ENCODE measurements around the gene C1orf198.

The C1orf198 gene

DNA sequence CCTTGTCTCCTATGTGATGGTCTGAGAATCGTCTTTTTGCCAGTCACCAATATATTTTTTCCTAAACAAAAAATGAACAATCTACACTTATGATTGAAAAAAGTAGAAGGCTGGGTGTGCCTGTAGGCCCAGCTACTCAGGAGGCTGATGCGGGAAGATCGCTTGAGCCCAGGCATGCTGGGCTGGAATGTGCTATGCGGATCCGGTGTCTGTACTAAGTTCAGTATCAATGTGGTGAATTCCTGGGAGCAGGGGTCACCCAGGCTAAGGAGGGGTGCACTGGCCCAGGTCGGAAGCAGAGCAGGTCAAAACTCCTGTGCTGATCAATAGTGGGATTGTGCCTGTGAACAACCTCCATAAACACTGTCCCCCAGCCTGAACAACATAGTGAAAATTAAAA is 25.7 kb upstream of the C1orf198 start:
- in situ Hi-C loops (cut with HindIII; ENCODE audit: low sequenced_read_pairs) = no loop called here

DNA sequence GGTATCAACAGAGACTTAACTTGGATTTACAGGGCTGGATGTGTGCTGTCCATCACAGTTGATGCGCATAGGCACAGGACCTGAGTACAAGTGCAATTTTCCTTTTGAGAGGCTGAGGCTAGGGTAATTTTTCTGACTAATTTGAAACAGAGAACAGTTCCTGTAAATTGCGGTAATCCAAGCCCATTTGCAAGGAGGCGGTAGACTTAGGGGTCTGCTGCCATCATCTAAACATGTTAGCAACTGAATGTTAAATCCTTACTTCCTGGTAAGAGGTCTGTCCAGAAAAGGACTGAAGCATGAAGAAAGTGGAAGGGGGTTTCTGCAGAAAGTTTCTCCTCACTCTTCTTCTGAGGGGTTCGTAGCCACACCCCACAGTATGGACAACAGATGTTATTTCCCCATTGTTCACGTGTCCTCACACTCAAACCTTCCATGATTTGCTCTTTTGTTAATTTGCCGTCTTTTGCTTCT is 23.7 kb upstream of the C1orf198 start:
- in situ Hi-C loops (cut with HindIII; ENCODE audit: low sequenced_read_pairs) = no loop called here

DNA sequence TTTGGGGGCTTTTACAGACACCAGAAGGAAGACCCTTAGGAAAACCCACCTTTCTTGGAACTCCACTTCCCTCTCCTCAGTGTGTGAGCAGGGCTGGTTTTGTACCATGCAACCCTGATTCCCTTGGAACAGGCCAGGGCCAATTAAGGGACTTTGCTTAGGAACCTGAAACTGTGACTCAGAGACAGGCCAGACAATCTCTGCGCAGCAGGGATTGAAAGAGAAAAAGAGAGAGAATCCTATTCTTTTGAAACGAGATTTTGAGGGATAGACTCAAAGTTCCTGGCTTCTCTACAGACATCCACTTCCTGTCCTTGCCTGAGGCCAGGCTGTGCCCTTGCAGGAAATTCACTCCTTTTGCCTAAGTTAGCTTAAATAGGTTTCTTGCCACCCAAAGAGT is 23.1 kb upstream of the C1orf198 start:
- in situ Hi-C loops (cut with HindIII; ENCODE audit: low sequenced_read_pairs) = no loop called here

DNA sequence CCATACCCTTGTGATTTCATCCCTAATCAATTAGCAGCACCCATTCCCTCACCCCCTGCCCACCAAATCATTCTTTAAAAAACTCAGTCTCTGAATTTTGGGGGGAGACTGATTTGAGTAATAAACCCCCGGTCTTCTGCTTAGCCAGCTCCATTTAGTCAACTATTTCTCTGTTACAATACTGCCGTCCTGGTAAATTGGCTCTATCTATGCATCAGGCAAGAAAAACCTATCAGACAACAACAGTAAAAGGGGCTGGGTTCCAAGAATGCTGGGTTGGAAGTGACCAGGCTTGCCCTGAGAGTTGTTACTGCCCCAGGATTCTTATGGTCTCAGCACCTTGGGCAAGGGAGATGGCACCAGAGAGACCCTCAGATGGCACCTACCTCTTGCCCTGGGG is 16.3 kb upstream of the C1orf198 start:
- in situ Hi-C loops (cut with HindIII; ENCODE audit: low sequenced_read_pairs) = loop anchor here (5.0 kb wide), 2 partner anchors 47 to 88 kb away; no protein-coding TSS in a partner anchor

DNA sequence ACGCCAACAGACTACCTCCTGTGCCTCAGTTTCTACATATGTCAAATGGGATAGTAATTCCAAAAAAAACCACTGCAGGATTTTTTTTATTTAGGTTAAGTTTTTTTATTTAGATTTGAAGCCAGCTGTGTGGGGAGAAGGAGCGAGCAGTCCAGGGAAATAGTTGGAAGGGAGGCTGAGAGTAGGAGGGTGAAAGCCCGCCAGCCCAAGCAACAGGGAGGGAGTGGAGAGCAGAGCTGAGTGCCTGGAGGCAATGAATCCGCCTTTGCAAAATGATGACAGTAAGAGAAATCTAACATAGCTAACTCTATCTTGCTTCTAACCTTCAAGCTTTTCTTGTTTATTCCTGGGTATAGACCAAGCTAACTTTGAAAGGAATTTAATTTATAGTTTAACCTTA is 15.6 kb upstream of the C1orf198 start:
- in situ Hi-C loops (cut with HindIII; ENCODE audit: low sequenced_read_pairs) = no loop called here

DNA sequence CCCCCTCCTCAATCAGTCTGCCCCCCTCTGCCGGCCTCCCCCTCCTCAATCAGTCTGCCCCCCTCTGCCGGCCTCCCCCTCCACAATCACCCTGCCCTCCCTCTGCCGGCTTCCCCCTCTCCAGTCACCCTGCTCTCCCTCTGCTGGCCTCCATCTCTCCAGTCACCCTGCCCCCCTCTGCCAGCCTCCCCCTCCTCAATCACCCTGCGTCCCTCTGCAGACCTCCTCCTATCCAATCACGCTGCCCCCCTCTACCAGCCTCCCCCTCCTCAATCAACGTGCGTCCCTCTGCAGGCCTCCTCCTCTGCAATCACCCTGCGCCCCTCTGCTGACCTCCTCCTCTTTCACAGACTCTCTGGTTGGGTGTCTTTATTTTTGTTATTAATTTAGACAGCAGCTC is 11.5 kb upstream of the C1orf198 start:
- in situ Hi-C loops (cut with HindIII; ENCODE audit: low sequenced_read_pairs) = no loop called here

DNA sequence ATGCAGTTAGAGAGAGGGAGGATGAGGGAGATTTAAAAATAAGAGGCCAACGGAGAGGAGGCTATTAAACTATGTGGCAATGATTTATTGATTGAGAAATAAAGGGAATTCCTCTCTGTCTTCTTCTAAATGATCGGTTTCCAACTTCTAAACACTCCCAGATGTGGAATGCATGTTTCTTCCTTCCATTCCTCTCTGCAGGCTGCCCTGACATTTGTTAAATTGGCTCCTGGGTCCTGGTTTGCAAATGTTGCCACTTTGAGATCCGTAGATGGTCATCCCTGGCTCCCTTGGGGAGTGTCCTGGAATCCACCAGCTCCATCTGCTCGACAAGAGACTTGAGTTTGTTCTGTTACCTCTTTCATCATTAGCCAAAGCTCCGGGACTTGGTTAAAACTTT is 10.3 kb upstream of the C1orf198 start:
- in situ Hi-C loops (cut with HindIII; ENCODE audit: low sequenced_read_pairs) = no loop called here

DNA sequence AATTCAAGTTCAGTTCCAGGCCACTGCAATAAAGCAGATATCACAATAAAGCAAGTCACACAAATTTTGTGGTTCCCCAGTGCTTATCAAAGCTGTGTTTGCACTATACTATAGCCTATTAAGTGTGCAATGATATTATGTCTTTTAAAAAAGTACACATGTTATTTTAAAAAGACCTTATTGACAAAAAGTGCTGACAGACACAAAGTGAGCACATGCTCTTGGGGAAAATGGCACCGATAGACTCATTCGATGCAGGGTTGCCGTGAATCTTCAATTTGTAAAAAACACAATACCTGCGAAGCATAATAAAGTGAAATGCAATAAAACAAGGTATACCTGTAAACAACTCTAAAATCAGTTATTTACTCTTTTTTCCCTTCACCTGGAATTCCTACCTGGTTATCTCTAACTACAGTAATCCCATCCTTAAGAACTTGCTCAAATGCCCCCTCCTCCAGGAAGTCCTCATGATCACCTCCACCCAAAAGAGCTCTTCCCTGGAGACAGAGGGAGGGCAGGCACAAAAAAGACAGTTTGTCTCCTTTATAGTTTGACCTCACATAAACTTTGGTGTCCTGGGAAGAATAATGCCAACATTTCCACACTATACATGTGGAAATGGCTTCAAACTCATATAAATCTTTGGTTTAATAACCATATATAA is 9.7 kb upstream of the C1orf198 start:
- in situ Hi-C loops (cut with HindIII; ENCODE audit: low sequenced_read_pairs) = no loop called here

DNA sequence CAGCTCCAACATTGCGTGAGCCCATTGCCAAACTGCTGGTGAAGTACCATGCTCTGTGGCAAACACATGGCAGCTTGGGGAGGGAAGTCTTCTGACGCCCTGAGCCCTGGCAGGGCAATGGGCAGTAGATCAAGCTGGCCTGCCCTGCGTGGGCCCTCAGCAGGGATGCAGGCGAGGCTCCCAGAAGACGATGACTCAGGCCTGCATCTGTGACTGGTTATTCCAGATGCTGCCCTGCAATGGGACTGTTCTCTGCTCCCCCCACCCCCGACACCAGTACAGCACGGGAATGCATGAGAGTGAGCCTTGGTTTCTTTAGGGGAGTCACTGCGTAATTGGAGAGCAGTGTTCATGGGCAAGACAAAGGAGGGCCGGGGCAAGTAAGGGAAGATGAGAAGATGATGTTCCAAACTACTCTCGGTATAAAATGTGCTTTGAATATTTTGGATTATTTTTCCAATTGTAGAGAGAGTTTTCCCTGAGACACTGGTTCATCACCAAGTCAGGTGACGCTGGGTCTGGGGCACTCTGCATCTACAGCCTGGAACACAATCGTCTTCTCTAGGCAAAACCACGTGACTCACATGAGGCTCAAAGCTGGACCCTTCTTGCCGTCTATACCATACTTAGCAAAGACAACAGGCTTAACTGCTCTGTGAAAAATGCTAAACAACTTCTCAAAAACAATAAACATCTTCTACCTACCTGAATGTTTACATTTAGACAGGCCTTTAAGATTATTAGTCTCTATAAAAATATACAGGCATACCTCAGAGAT is 9.0 kb upstream of the C1orf198 start:
- in situ Hi-C loops (cut with HindIII; ENCODE audit: low sequenced_read_pairs) = no loop called here

DNA sequence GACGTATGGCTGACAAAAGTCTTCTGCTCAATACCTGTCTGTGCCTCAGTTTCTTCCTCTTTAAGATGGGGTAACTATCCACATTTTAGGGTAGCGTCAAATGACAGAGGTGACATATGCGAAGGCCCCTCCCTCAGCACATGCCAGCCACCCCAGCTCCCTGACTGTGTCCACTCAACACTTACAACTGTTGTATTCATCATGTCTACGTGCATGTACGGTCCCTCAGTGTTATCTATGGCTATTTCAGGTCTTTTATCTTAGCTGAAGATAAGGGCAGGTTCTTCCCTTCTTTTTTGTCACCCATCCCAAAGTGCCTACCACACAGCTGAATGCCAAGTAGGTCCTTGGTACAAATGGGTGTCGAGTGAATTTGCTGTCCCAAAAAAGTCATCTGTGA is 8.3 kb upstream of the C1orf198 start:
- in situ Hi-C loops (cut with HindIII; ENCODE audit: low sequenced_read_pairs) = no loop called here

DNA sequence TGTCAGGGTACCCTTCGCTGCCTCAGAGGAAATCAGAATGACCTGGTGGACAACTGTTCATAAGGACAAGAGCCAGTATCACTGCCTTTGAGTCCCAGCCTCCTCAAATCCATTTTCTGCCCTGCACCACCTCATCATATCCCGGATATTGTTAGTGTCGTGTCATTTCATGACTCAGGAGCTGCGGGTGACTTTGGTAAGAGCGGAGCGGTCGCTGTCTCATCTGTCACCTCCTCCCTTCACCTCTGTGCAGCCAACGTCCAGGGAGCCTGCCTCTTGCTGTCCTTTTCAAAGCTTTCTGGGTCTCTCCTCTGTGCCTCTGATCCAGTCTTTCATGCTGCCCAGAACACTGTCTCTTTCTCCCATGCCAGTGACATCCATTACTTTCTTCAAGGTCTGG is 7.0 kb upstream of the C1orf198 start:
- in situ Hi-C loops (cut with HindIII; ENCODE audit: low sequenced_read_pairs) = no loop called here

DNA sequence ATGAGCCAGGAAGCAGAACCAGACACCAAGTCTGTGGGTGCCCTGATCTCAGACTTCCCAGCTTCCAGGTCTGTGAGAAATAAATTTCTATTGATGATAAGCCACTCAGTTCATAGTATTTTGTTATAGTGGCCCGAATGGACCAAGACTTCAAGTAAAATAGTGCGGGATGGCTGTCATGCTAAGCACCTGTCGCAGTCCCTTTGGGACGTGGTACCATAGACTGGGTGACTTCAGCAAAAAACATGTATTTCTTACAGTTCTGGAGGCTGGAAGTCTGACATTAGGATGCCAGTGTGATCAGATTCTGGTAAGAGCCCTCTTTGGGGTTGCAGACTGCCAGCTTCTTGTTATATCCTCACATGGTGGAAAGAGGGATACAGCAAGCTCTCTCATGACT is 2.6 kb upstream of the C1orf198 start:
- in situ Hi-C loops (cut with HindIII; ENCODE audit: low sequenced_read_pairs) = no loop called here

DNA sequence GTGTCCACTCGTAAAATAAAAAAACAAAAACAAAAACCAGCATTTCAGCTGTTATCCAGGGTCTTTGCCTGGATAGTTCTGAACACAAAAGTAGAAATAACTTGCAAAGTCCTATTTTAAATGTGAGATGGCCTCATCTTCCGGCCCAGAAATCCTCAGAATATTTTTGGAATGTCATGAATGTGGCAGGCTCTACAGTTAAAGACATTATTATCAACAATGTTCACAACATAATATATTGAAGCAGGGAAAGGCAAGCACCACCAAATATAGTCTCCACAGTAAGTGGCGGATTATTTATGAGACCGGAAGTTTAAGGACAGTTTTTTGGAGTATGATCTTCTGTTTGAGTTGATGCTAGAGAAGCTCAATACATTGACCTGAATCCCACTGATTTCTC is 1.2 kb upstream of the C1orf198 start:
- in situ Hi-C loops (cut with HindIII; ENCODE audit: low sequenced_read_pairs) = no loop called here

DNA sequence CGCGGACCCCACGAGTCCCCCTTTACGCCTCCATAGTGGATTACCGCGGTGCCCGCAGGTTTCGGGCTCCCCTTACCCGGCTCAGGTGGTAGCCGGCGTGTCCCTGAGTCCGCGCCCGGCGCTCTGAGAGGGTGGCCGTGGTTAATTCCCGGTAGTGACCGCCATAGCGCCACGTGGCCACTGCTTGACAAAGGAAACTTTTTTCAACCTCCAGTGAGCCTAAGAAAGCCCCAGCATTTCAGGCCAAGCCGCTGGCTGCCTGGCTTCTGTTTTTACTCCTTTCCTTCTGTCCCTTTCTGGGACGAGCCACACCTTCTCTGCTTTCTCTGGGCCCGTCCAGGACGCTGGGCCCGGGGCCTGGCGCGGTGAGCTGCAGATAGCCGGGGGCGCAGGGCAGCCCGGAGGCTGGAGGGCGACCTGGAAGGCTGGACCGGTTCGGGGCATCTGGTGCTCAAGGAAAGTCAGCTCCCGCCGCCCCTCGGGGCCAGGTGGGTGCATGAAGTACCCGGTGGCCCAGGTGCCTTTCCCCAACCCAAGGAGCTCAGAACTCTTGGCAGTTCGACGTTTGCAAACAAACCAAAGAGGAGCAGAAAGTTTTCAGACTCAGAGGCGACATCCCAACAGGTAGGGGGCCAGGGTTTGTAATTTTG is 540 bp upstream of the C1orf198 start:
- in situ Hi-C loops (cut with HindIII; ENCODE audit: low sequenced_read_pairs) = no loop called here

DNA sequence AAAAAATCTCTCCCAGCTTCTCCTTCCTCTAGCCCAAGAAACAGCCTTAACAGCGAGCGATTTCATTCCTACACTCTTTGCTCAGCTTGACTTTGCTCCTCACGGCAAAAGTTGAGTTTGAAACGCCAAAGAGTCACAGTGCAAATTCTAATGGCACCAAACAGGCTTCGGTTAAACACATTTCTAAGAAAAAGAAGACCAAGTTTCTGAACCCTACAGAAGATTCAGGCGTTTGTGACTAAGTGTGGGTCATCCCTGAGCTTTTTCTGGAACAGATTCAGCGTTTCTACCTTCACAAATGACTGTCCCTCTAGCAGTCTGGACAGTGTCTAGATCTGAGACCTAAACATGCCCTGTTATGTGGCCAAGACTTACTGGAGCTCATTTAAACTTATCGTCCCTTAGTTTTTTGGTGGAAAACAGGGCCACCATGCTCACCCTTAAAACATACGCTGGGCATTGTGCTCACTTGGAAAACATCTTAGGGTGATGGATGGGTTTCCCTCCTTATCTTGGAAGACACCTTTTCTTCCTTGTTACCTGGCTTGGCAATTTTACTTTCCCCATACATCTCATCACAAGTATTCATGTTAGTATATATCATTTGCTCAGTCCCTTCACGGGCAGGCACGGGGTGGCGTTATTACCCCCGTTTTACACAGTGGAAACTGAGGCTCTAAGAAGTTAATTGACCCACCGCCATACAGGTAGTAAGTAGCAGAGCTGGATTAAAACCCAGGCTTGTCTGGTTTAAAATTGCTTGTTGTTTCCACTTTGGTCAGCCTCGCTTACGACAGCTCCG is 1.0 kb downstream of the C1orf198 start:
- in situ Hi-C loops (cut with HindIII; ENCODE audit: low sequenced_read_pairs) = no loop called here

DNA sequence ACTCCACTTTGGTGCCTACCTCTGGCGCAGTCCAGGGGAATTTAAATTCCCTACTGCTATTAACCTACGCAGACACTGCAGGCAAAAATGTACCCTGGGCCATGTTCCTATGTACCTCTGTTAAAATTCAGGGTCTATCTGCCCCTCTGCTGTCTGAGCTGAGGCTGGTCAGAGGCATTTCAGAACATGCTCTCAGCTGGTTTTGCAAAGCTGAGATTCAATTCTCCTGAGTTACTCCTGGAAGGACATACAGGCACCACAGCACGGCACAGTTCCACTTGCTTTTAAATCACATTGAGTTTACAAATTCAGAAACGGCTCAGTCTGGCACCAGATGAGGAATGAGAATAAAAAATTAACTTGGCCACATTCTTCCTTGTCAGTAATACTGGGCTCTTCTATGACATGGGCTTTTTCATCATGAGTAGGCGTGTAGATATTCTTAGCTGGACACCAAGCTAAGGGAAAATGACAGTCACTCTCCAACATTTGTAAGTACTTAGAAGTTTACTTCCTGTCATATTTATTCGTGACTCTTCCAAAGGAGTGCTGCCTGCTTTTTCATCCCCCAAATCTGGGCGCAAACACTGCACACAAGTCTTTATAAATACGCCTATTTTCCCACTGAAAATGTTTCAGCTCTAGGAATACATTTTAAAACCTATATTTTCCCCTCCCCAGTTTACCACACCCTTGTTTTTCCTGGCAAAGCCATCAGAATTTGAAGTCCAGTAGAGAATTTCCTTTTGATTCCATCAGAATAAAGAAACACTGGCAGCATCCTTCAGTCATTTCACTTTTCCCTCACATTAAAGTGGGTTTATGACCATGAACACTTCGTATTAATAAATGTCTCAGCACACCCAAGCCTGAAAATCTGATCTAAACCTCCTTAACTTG is 1.9 kb downstream of the C1orf198 start:
- in situ Hi-C loops (cut with HindIII; ENCODE audit: low sequenced_read_pairs) = no loop called here

DNA sequence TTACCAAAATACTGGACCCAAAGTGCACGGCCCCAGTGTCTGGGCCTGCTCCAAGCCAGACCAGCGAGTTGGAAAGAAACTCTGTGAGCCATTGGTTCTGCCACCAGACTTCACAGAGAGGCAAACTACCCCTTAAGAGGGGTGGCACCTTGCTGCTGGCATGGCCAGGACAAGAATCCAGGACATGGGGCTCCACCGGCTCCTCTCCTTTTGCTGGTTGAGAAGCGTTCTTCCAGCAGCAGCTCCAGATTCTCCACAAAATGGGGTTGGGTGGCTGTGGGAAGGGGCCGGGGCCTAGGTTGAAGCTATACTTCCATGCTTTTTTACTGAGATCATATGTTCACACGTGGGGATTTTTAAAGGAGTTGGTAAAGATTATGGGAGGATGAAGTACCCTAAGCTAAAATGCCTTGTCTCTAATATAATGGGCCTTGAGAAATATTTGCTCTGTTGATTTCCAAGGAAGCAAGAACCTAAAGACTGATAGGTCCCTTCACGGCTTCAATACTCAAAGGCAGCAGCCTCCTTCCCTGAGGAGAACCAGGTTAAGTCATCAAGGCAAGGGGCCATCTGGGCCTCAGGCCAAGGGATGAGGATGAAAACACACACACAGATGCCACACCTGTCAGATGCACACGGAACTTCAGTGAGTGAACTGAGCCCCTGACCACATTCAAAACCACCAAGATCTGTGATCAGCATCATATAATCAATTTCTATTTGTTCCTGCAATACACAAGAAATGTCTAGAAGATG is 3.1 kb downstream of the C1orf198 start:
- in situ Hi-C loops (cut with HindIII; ENCODE audit: low sequenced_read_pairs) = no loop called here

DNA sequence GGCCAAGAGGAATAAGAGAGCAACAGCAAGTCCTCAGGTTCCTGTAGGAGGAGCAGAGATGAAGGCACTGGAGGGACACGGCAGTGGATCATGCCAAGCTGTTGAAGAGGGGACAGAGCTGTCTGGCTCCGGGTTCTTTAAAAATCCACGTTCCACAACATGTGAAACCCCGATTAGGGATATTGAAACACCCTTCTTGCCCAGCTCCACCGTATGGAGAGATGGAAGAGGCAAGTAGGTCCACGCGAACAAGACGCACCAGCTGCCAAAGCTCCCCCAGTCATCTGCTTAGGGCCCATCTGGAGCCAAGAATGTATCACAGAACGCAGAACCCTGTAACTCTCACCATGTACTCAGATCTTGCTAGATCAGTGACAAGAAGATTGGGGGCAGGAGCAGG is 3.9 kb downstream of the C1orf198 start:
- in situ Hi-C loops (cut with HindIII; ENCODE audit: low sequenced_read_pairs) = no loop called here

DNA sequence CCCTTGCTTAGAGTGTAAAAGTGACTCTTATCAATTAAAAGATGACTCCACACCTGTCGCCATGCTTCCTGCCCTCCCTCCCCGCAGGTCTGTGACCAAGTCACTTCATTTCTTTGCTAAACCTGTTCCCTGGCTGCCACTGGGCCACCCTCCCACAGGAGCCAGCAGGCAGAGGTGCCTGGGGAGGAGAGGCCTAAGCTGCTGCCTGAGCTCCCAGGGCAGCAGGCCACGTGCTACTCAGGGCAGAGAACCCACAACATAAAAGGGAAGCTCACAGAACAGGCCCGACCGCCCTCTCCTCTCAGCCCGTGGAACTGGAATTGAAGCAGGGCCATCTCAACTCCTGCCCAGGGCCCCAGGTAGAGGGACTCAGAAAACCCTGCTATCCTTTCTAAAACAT is 4.9 kb downstream of the C1orf198 start:
- in situ Hi-C loops (cut with HindIII; ENCODE audit: low sequenced_read_pairs) = no loop called here
